GM12878 (cell line): ENCODE results near the gene ZDHHC21.

Experiments
- CTCF ChIP-seq, 3 experiments: IDR thresholded peaks in 2 of 3; conservative IDR thresholded peaks in 1 of 3; 2 replicates each; pipeline ENCODE4 v1.5.1; 2011; ENCODE audit warnings: low read depth in 3 of 3, low read length in 3 of 3, mild to moderate bottlenecking in 3 of 3, control low read depth in 2 of 3, moderate library complexity in 2 of 3, inconsistent platforms in 1 of 3, mixed read lengths in 1 of 3; ENCODE audit not compliant: control insufficient read depth in 2 of 3, insufficient read depth in 1 of 3; ENCODE audit errors: extremely low read depth in 1 of 3
- FOXK2 ChIP-seq: fragments of 450-650 bp; IDR thresholded peaks from 2 replicates; pipeline ENCODE4 v1.6.1; 2017; ENCODE audit warnings: mild to moderate bottlenecking, moderate library complexity
- GABPA ChIP-seq: IDR thresholded peaks from 2 replicates; pipeline ENCODE4 v1.6.1; 2014; ENCODE audit warnings: antibody characterized with exemption, low read depth, mild to moderate bottlenecking, inconsistent platforms
- MAX ChIP-seq: IDR thresholded peaks from 2 replicates; pipeline ENCODE4 v1.6.1; 2012; ENCODE audit warnings: low read depth, low read length, improper control_type of control experiment
- POLR2AphosphoS5 ChIP-seq: IDR thresholded peaks from 2 replicates; pipeline ENCODE4 v1.6.1; 2011; ENCODE audit warnings: mild to moderate bottlenecking, low read length, inconsistent platforms
- SUPT20H ChIP-seq: IDR thresholded peaks from 2 replicates; pipeline ENCODE4 v1.6.1; 2011; ENCODE audit warnings: low read depth, mild to moderate bottlenecking, low read length, moderate library complexity, borderline replicate concordance; ENCODE audit not compliant: control insufficient read depth
- ZZZ3 ChIP-seq: IDR thresholded peaks from 2 replicates; pipeline ENCODE4 v1.6.1; 2011; ENCODE audit warnings: low read depth; ENCODE audit not compliant: control insufficient read depth, insufficient read length

GRCh38 chr9:14563902-14564624 is 129.2 kb downstream of the ZDHHC21 start:
- TF ChIP-seq POLR2AphosphoS5 (no peak), GABPA (no peak), MAX (no peak), CTCF (IDR thresholded peaks at IDR 0.05 in 2 of 3, conservative IDR thresholded peaks at IDR 0.05 in 1 of 3; ENCODE audit: control insufficient read depth in 2 of 3, extremely low read depth in 1 of 3, insufficient read depth in 1 of 3, low read depth in 3 of 3, low read length in 3 of 3) (no peak), ZZZ3 (no peak), SUPT20H (no peak), FOXK2 (no peak)
